Type B pancreatic cell (in vitro differentiated cells): ENCODE data around the gene RFX4. TPM values are rescaled to one million over a fixed set of nuclear protein-coding genes. Genes with fewer than 3 reads are reported as not detected.

Experiments used
- DNase-seq: peaks from one replicate; pipeline ENCODE4 v3.0.0; 2021; ENCODE audit warnings: mixed read lengths; ENCODE audit not compliant: unreplicated experiment; ENCODE audit errors: extremely low spot score
- H3K27ac Mint-ChIP-seq: 2 replicates; pipeline ENCODE4 v1.8.0; 2021; ENCODE audit warnings: mild to moderate bottlenecking, mixed read lengths
- H3K27me3 Mint-ChIP-seq: 2 replicates; pipeline ENCODE4 v1.8.0; 2021; ENCODE audit warnings: mixed read lengths
- H3K36me3 Mint-ChIP-seq: 2 replicates; pipeline ENCODE4 v1.8.0; 2021; ENCODE audit warnings: mixed read lengths
- H3K4me1 Mint-ChIP-seq: one replicate; pipeline ENCODE4 v1.8.0; 2021; ENCODE audit warnings: mixed read lengths; ENCODE audit not compliant: unreplicated experiment
- H3K4me3 Mint-ChIP-seq: 2 replicates; pipeline ENCODE4 v1.8.0; 2021; ENCODE audit warnings: mild to moderate bottlenecking, mixed read lengths
- H3K9me3 Mint-ChIP-seq: 2 replicates; pipeline ENCODE4 v1.8.0; 2021; ENCODE audit warnings: mixed read lengths
- CTCF ChIP-seq: fragments of 200-600 bp; sonication (generic); conservative IDR thresholded peaks from 2 replicates; pipeline ENCODE4 v1.5.0; 2021; ENCODE audit warnings: antibody characterized with exemption, mild to moderate bottlenecking
- total RNA-seq: library from RNA; stranded (reverse); gene quantifications from 2 replicates; pipeline ENCODE4 v1.2.1, GENCODE V29; 2021; ENCODE audit warnings: low replicate concordance

RFX4 gene
- total RNA-seq, 1 donor from 2014 or later, result 25.4 TPM

GRCh38 chr12:106631797-106632196 lies 49.0 kb downstream of the RFX4 start:
- H3K4me1 Mint-ChIP-seq, result no peaks in the 10 kb centered on the region
- H3K36me3 Mint-ChIP-seq, result no peaks in the 10 kb centered on the region
- peaks cover 7% of the 10 kb centered on the region for H3K27me3 Mint-ChIP-seq
- no peak for TF ChIP-seq CTCF
- H3K27ac Mint-ChIP-seq, result no peak overlapping the region
- no peaks in the 10 kb centered on the region for H3K9me3 Mint-ChIP-seq
- no peak overlapping the region for H3K4me3 Mint-ChIP-seq
- no peak for DNase-seq

GRCh38 chr12:106632797-106633450 lies 50.1 kb downstream of the RFX4 start:
- no peaks in the 10 kb centered on the region for H3K36me3 Mint-ChIP-seq
- H3K27ac Mint-ChIP-seq, result no peak overlapping the region
- TF ChIP-seq CTCF, result no peak
- H3K4me3 Mint-ChIP-seq, result no peak overlapping the region
- DNase-seq, result no peak
- H3K27me3 Mint-ChIP-seq, result peaks cover 7% of the 10 kb centered on the region
- H3K4me1 Mint-ChIP-seq, result no peaks in the 10 kb centered on the region
- no peaks in the 10 kb centered on the region for H3K9me3 Mint-ChIP-seq

GRCh38 chr12:106633451-106633823 lies 50.6 kb downstream of the RFX4 start:
- Mint-ChIP-seq H3K4me1 (no peaks in the 10 kb centered on the region), H3K9me3 (no peaks in the 10 kb centered on the region), H3K27me3 (peaks cover 7% of the 10 kb centered on the region), H3K36me3 (no peaks in the 10 kb centered on the region), H3K27ac (no peak overlapping the region), H3K4me3 (no peak overlapping the region)
- no peak for TF ChIP-seq CTCF
- no peak for DNase-seq

- no peak overlapping the region for H3K27ac Mint-ChIP-seq
- no peaks in the 10 kb centered on the region for H3K4me1 Mint-ChIP-seq
- no peak for DNase-seq
- H3K9me3 Mint-ChIP-seq, result no peaks in the 10 kb centered on the region
- no peak for TF ChIP-seq CTCF
- no peak overlapping the region for H3K4me3 Mint-ChIP-seq
- no peaks in the 10 kb centered on the region for H3K36me3 Mint-ChIP-seq
- peaks cover 7% of the 10 kb centered on the region for H3K27me3 Mint-ChIP-seq
Observed at GRCh38 chr12:106634206-106634605, 51.4 kb downstream of the RFX4 start.

GRCh38 chr12:106643000-106643399 lies 60.2 kb downstream of the RFX4 start:
- Mint-ChIP-seq H3K4me3 (no peak overlapping the region), H3K4me1 (peaks cover 8% of the 10 kb centered on the region), H3K36me3 (no peaks in the 10 kb centered on the region), H3K27me3 (peaks cover 14% of the 10 kb centered on the region), H3K27ac (no peak overlapping the region), H3K9me3 (no peaks in the 10 kb centered on the region)
- no peak for TF ChIP-seq CTCF
- DNase-seq, result no peak
